ENCODE measurements around the gene FMN2.

The FMN2 gene

DNA sequence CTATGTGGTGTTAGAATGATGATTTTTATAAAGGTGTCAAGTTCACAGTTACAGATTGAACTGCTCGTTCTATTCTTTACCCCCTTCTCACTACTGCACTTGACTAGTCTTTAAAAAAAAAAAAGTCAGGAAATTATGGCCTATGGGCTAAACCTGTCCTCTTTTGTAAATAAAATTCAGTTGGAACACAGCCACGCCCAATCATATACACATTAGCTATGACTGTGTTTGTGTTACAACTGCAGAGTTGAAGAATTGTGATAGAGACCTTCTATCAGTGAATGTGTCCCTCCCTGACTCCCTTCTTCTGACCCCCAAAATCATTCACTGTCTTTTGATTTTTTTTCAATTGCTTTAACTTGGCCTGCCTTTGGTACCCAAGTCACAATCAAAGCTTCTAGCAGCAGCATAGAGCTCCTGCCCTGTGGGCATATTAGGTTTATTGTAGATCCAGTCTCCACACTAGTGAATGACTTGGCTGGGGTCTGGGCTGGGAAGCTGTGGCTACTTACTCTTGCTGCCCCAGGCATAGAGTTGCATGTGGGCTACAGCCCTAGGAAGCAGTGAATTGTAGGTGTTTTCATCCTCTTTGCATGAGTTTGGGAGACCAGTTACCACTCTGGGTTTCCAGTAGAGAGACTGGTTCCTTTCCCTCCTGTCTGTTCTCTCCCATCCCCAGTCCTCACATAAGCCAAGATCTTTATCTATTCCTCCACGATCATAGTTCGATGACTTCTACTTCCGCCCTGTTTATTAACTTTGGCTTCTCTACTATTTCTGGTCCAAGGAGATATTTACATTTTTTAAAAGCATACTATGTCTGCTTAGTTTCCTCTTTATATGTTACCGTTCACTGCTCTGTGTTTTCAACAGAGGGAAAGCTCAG is 249.9 kb downstream of the FMN2 start:
- no peak overlapping the region for H3K4me3 ChIP-seq (ENCODE audit: extremely low read depth, insufficient read depth, low read length, poor library complexity, severe bottlenecking)
- no peaks in the 10 kb centered on the region for H3K4me1 ChIP-seq (ENCODE audit: control insufficient read depth, insufficient read depth, low read length, poor library complexity, severe bottlenecking)
- no peak overlapping the region for H3K27ac ChIP-seq (ENCODE audit: low read depth, low read length, severe bottlenecking)
- WGBS, 2 experiments (ENCODE audit: insufficient coverage in 2 of 2) = 83 to 100% methylated on average over 1 to 3 of the region's 6 CpGs
- H3K36me3 ChIP-seq (ENCODE audit: control insufficient read depth, insufficient read depth, low read length) = no peaks in the 10 kb centered on the region
- no peaks in the 10 kb centered on the region for H3K9me3 ChIP-seq (ENCODE audit: control insufficient read depth, low read length)

DNA sequence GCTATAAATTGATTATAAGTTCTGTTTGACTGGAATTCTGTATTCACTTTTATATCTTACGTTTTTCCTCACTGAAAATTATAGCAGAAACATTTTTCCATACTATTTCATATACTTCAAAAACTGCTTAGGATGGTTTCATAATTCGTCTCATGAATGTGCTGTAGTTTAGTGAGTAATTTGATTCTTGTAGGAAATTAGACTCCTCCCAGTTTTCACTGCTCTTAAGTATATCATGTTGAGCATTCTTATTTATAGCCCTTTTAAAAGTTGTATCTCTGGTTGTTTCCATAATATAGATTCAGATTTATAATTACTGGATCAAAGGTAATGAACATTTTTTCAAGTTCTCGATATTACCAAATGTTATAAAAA is 250.6 kb downstream of the FMN2 start:
- no peaks in the 10 kb centered on the region for H3K9me3 ChIP-seq (ENCODE audit: control insufficient read depth, low read length)
- no peaks in the 10 kb centered on the region for H3K4me1 ChIP-seq (ENCODE audit: control insufficient read depth, insufficient read depth, low read length, poor library complexity, severe bottlenecking)
- H3K4me3 ChIP-seq (ENCODE audit: extremely low read depth, insufficient read depth, low read length, poor library complexity, severe bottlenecking) = no peak overlapping the region
- H3K36me3 ChIP-seq (ENCODE audit: control insufficient read depth, insufficient read depth, low read length) = no peaks in the 10 kb centered on the region
- H3K27ac ChIP-seq (ENCODE audit: low read depth, low read length, severe bottlenecking) = no peak overlapping the region
- WGBS, 2 experiments (ENCODE audit: insufficient coverage in 2 of 2) = no CpG with 5 or more reads among the region's 3 CpGs

DNA sequence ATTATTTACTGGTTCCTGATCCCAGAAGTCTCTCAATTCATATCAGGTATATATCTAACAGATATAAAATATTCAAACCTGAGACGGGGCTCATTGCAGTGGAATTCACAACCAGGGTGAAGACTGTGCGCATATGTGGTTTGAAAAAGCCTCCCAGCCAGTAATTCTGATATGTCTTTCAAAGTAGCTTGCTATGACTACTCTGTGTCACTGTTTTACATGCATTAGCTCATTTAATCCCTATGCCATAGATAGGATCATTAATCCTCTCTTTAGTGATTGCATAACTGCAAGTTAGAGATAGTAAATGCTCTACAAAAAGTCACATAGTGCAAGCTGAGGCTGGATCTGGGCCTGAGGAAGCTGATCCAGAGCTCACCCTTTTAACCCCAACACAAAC is 251.4 kb downstream of the FMN2 start:
- Histone ChIP-seq H3K9me3 (ENCODE audit: control insufficient read depth, low read length) (no peaks in the 10 kb centered on the region), H3K4me3 (ENCODE audit: extremely low read depth, insufficient read depth, low read length, poor library complexity, severe bottlenecking) (no peak overlapping the region), H3K4me1 (ENCODE audit: control insufficient read depth, insufficient read depth, low read length, poor library complexity, severe bottlenecking) (no peaks in the 10 kb centered on the region), H3K27ac (ENCODE audit: low read depth, low read length, severe bottlenecking) (no peak overlapping the region), H3K36me3 (ENCODE audit: control insufficient read depth, insufficient read depth, low read length) (no peaks in the 10 kb centered on the region)
- 83 to 100% methylated on average over 1 to 2 of the region's 2 CpGs for WGBS, 2 experiments (ENCODE audit: insufficient coverage in 2 of 2)

DNA sequence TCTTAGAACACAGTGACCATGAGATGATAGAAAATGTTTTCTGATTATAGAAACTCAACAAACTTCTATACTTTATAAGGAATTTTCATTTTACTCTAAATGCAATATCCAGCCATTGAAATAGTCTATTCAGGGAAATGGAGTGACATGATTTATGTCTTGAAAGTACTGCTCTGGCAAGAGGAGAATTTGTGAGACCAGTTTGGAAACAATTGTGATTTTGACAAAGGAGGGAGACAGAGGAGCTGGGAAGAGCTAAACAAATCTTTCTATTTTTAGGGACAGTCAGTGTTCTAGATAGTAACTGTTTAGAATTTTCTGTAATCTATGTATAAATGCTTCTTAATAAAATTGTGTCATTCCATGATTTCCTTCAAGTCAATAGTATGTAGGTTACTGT is 252.3 kb downstream of the FMN2 start:
- Histone ChIP-seq H3K27ac (ENCODE audit: low read depth, low read length, severe bottlenecking) (no peak overlapping the region), H3K36me3 (ENCODE audit: control insufficient read depth, insufficient read depth, low read length) (no peaks in the 10 kb centered on the region), H3K4me1 (ENCODE audit: control insufficient read depth, insufficient read depth, low read length, poor library complexity, severe bottlenecking) (no peaks in the 10 kb centered on the region), H3K4me3 (ENCODE audit: extremely low read depth, insufficient read depth, low read length, poor library complexity, severe bottlenecking) (no peak overlapping the region), H3K9me3 (ENCODE audit: control insufficient read depth, low read length) (no peaks in the 10 kb centered on the region)

DNA sequence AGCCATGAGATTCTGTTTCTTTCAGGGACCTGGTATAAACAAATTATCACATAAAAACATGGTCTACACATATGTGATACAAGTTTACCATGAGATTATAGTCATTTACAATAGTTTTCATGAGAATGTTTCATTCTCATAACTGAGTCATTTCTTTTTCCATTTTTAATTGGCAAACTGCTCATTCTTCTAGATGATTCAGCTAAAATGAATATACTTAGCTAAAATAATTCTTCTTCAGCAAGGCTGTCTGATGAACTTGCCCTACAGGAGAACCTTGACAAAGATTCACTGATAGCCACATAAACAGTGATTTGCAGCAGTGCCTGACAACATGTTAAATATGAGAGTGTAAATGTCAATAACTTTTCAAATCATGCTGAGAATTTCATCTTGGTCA is 253.2 kb downstream of the FMN2 start:
- Histone ChIP-seq H3K4me1 (ENCODE audit: control insufficient read depth, insufficient read depth, low read length, poor library complexity, severe bottlenecking) (no peaks in the 10 kb centered on the region), H3K27ac (ENCODE audit: low read depth, low read length, severe bottlenecking) (no peak overlapping the region), H3K36me3 (ENCODE audit: control insufficient read depth, insufficient read depth, low read length) (no peaks in the 10 kb centered on the region), H3K4me3 (ENCODE audit: extremely low read depth, insufficient read depth, low read length, poor library complexity, severe bottlenecking) (no peak overlapping the region), H3K9me3 (ENCODE audit: control insufficient read depth, low read length) (no peaks in the 10 kb centered on the region)

DNA sequence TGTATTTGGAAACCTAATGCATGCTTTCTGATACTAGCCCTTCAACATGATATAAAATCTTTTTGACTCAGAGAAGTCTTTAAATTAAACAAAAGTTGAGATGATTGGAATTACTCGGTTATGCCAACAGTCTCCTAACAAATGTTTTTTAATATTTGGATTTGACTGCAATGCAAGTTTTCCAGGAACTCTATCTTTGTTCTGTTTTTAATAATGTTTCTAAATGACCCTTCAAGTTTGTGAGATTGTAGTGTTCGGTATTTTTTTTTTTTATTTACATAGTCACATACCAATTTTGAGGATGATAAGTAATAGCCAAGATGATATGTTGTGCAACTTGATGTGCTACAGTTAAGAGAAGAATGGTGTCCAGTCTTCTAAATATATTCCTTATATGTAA is 258.0 kb downstream of the FMN2 start:
- no peaks in the 10 kb centered on the region for H3K36me3 ChIP-seq (ENCODE audit: control insufficient read depth, insufficient read depth, low read length)
- no peak overlapping the region for H3K4me3 ChIP-seq (ENCODE audit: extremely low read depth, insufficient read depth, low read length, poor library complexity, severe bottlenecking)
- H3K27ac ChIP-seq (ENCODE audit: low read depth, low read length, severe bottlenecking) = no peak overlapping the region
- WGBS, 2 experiments (ENCODE audit: insufficient coverage in 2 of 2) = no CpG with 5 or more reads among the region's 2 CpGs
- peaks cover 4% of the 10 kb centered on the region for H3K4me1 ChIP-seq (ENCODE audit: control insufficient read depth, insufficient read depth, low read length, poor library complexity, severe bottlenecking)
- no peaks in the 10 kb centered on the region for H3K9me3 ChIP-seq (ENCODE audit: control insufficient read depth, low read length)

DNA sequence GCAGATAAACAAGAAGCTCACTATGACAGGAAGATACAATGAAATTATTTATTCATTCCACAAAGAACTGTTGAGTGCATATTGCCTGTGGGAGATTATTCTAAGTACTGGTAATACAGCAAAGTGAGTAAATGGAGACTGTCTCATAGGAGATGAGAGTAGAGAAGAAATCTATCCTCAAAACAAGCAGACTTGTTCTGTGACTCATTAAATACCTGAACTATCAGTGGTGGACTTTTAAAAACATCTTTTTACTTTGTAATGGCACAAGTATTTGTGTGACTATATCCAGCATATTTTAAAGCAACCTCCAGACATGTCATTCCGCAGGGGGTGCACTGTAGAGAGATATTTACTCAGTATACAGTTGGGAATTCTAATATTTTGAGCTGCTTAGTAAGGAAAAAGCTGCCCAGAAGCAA is 259.2 kb downstream of the FMN2 start:
- H3K4me1 ChIP-seq (ENCODE audit: control insufficient read depth, insufficient read depth, low read length, poor library complexity, severe bottlenecking) = peaks cover 4% of the 10 kb centered on the region
- H3K27ac ChIP-seq (ENCODE audit: low read depth, low read length, severe bottlenecking) = no peak overlapping the region
- H3K4me3 ChIP-seq (ENCODE audit: extremely low read depth, insufficient read depth, low read length, poor library complexity, severe bottlenecking) = no peak overlapping the region
- no CpG with 5 or more reads among the region's 1 CpG for WGBS, 2 experiments (ENCODE audit: insufficient coverage in 2 of 2)
- H3K9me3 ChIP-seq (ENCODE audit: control insufficient read depth, low read length) = no peaks in the 10 kb centered on the region
- no peaks in the 10 kb centered on the region for H3K36me3 ChIP-seq (ENCODE audit: control insufficient read depth, insufficient read depth, low read length)

DNA sequence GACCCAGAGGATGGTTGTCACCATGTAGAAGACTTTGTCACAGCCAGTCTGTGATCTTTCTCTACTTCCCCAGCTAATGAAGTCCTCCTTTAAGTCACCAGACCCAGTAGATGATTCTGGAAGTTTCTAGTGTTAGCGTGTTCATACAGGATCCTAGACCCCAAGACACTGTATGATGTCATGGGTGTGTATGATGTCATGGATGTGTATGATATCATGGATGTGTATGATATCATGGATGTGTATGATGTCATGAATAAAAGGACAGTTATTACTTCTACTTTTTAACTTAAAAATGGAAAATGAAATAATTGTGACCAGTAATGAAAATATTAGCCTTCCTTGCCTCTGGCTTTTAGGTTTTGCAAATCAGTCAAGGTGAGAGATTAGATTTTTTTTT is 260.0 kb downstream of the FMN2 start:
- no CpG with 5 or more reads among the region's 1 CpG for WGBS, 2 experiments (ENCODE audit: insufficient coverage in 2 of 2)
- Histone ChIP-seq H3K4me1 (ENCODE audit: control insufficient read depth, insufficient read depth, low read length, poor library complexity, severe bottlenecking) (peaks cover 4% of the 10 kb centered on the region), H3K36me3 (ENCODE audit: control insufficient read depth, insufficient read depth, low read length) (no peaks in the 10 kb centered on the region), H3K27ac (ENCODE audit: low read depth, low read length, severe bottlenecking) (no peak overlapping the region), H3K9me3 (ENCODE audit: control insufficient read depth, low read length) (no peaks in the 10 kb centered on the region), H3K4me3 (ENCODE audit: extremely low read depth, insufficient read depth, low read length, poor library complexity, severe bottlenecking) (no peak overlapping the region)

DNA sequence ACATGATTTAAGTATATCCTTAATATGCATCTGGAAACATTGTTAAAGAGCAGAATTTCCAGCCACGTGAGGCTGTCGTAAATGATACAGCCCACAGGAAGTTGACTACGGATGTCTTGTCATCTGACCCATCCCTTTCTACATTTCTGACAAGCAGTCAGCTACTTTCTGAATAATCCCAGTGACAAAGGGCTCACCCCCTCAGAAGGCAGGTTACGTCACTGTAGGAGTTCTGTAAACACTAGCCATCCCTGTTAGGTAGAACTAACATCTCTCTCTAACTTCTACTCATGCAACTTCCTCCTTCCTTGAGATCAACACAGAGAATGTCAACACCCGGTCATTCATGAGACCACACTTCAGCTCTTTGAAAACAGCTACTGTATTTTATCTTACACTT is 261.1 kb downstream of the FMN2 start:
- 82 to 83% methylated on average over 5 of the region's 5 CpGs for WGBS, 2 experiments (ENCODE audit: insufficient coverage in 2 of 2)
- H3K4me3 ChIP-seq (ENCODE audit: extremely low read depth, insufficient read depth, low read length, poor library complexity, severe bottlenecking) = no peak overlapping the region
- no peaks in the 10 kb centered on the region for H3K36me3 ChIP-seq (ENCODE audit: control insufficient read depth, insufficient read depth, low read length)
- H3K27ac ChIP-seq (ENCODE audit: low read depth, low read length, severe bottlenecking) = peak overlapping the region; percentile 16
- peaks cover 4% of the 10 kb centered on the region for H3K4me1 ChIP-seq (ENCODE audit: control insufficient read depth, insufficient read depth, low read length, poor library complexity, severe bottlenecking)
- no peaks in the 10 kb centered on the region for H3K9me3 ChIP-seq (ENCODE audit: control insufficient read depth, low read length)

DNA sequence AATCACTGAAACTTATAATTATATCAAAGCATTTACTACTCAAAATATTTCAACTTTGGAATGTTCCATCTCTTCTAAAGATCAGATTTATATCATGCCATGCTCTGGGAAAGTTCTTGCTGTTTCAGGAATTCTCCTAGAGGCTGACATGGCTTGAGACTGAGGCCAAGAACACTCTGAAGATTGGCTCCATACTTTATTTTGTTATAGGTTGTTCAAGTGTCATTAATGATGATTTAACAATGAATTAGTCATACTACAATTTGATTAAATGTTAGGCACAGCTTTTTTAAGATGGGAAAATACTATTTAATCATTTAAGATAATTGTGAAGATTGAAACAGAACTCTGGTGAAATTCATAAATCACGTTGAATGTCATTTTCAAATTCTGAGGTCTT is 264.9 kb downstream of the FMN2 start:
- Histone ChIP-seq H3K9me3 (ENCODE audit: control insufficient read depth, low read length) (no peaks in the 10 kb centered on the region), H3K4me1 (ENCODE audit: control insufficient read depth, insufficient read depth, low read length, poor library complexity, severe bottlenecking) (no peaks in the 10 kb centered on the region), H3K27ac (ENCODE audit: low read depth, low read length, severe bottlenecking) (no peak overlapping the region), H3K36me3 (ENCODE audit: control insufficient read depth, insufficient read depth, low read length) (no peaks in the 10 kb centered on the region), H3K4me3 (ENCODE audit: extremely low read depth, insufficient read depth, low read length, poor library complexity, severe bottlenecking) (no peak overlapping the region)
- WGBS, 2 experiments (ENCODE audit: insufficient coverage in 2 of 2) = no CpG with 5 or more reads among the region's 1 CpG

DNA sequence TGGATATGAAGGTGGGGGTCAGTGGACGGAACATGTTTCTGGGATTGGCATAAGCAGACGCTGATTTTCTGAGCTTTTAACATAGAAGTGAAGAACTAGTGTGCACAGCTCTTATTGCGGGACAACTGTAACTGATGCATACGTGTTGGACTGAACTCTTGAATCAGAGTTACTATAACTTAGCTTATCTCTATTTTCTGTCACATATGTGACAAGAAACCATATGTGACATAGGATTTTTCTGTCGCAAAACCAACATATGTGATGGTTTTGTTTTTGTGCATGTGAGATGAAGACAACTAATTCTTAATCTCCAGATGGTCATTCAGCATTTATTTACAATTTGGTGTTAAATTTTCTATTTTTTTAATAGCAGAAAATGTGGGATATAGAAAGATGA is 270.4 kb downstream of the FMN2 start:
- no peak overlapping the region for H3K27ac ChIP-seq (ENCODE audit: low read depth, low read length, severe bottlenecking)
- H3K4me3 ChIP-seq (ENCODE audit: extremely low read depth, insufficient read depth, low read length, poor library complexity, severe bottlenecking) = no peak overlapping the region
- H3K4me1 ChIP-seq (ENCODE audit: control insufficient read depth, insufficient read depth, low read length, poor library complexity, severe bottlenecking) = no peaks in the 10 kb centered on the region
- no peaks in the 10 kb centered on the region for H3K9me3 ChIP-seq (ENCODE audit: control insufficient read depth, low read length)
- 80 to 97% methylated on average over 2 to 3 of the region's 5 CpGs for WGBS, 2 experiments (ENCODE audit: insufficient coverage in 2 of 2)
- no peaks in the 10 kb centered on the region for H3K36me3 ChIP-seq (ENCODE audit: control insufficient read depth, insufficient read depth, low read length)

All from mesodermal cell (in vitro differentiated cells).